Aorta (tissue), 5 donors: ENCODE data around the gene ZNF169. TPM values are rescaled to one million over a fixed set of nuclear protein-coding genes. Genes with fewer than 3 reads are reported as not detected.
"Not testable (repeated sequence)": the region's sequence is repeated elsewhere in the genome, so short reads cannot be mapped to it uniquely, and the experiment has no call there.

Source experiments
- ATAC-seq: fragments of 200-7000 bp; cut with Tn5 transposase; one replicate; pipeline ENCODE4 v1.9.1; 2022; ENCODE audit warnings: moderate library complexity; ENCODE audit not compliant: low FRiP score
- DNase-seq, 2 donors: peaks; one replicate each; pipeline ENCODE4 v3.0.0-alpha.2; 2020
- H3K27ac ChIP-seq, 2 donors: one replicate each; pipeline ENCODE4 v1.5.1; 2013; ENCODE audit warnings: low read length in 2 of 2, mild to moderate bottlenecking in 2 of 2, moderate library complexity in 2 of 2, control low read depth in 1 of 2, inconsistent platforms in 1 of 2, low read depth in 1 of 2
- H3K27me3 ChIP-seq, 2 donors: one replicate each; pipeline ENCODE4 v1.6.1; 2013; ENCODE audit warnings: control low read depth in 1 of 2, low read length in 1 of 2, mild to moderate bottlenecking in 1 of 2, moderate library complexity in 1 of 2; ENCODE audit not compliant: insufficient read depth in 2 of 2, control insufficient read depth in 1 of 2
- H3K36me3 ChIP-seq, 2 donors: one replicate each; pipeline ENCODE4 v1.6.1; 2013; ENCODE audit warnings: control low read depth in 1 of 2, low read length in 1 of 2, mild to moderate bottlenecking in 1 of 2; ENCODE audit not compliant: insufficient read depth in 2 of 2, control insufficient read depth in 1 of 2
- H3K4me1 ChIP-seq, 2 donors: one replicate each; pipeline ENCODE4 v1.6.1; 2013; ENCODE audit warnings: low read length in 2 of 2, control low read depth in 1 of 2, mild to moderate bottlenecking in 1 of 2, moderate library complexity in 1 of 2; ENCODE audit not compliant: insufficient read depth in 2 of 2, control insufficient read depth in 1 of 2
- H3K4me3 ChIP-seq, 2 donors: one replicate each; pipeline ENCODE4 v1.5.1; 2013; ENCODE audit warnings: low read length in 2 of 2, control low read depth in 1 of 2, mild to moderate bottlenecking in 1 of 2
- H3K9me3 ChIP-seq: one replicate; pipeline ENCODE4 v1.6.1; 2013; ENCODE audit warnings: mild to moderate bottlenecking, low read length; ENCODE audit not compliant: control insufficient read depth
- WGBS, 2 donors: extraction: QIAGEN DNeasy Blood & Tissue Kit; methylation state at CpG; one replicate each; pipeline ENCODE4 v1.1.7; 2013; 5-methylcytosine and 5-hydroxymethylcytosine counted together
- intact Hi-C, 2 donors: fragments of 100-400 bp; cut with DNase I; formaldehyde crosslinking; loops; one replicate each; pipeline versions ENCODE4 v1.14.2 to v1.15.0; 2022
- polyA plus RNA-seq, 2 donors: library from polyadenylated mRNA; stranded (reverse); fragments of 200-250 nt; gene quantifications; one replicate each; pipeline ENCODE4 v1.2.3, GENCODE V29; 2013
- total RNA-seq, 2 donors: library from RNA; stranded (reverse); fragmentation: NEBNext Ultra II Directional; extraction: Animal tissue kit (Norgen Biotek cat#: 25700); gene quantifications; one replicate each; pipeline ENCODE4 v1.2.1, GENCODE V29; 2021
- donor health status: healthy with polysubstance abuse.
- donor health status: Bipolar disorder and iron deficiency.
- donor health status: DM: no; HTN: no; CAD: no.
- donor health status: DM: no; HTN: no; CAD: no.
- donor health status: DM: yes; HTN: yes; CAD: no.

Gene ZNF169
- total and polyA plus RNA-seq, 4 donors: 1.1 to 13.4 (median 6.7) TPM

- intact Hi-C loops: no loop called here
- DNase-seq: no peak
- H3K27ac ChIP-seq: no peak overlapping the region
- H3K4me3 ChIP-seq: no peak overlapping the region
- no peaks in the 10 kb centered on the region for H3K36me3 ChIP-seq
- H3K4me1 ChIP-seq: no peaks in the 10 kb centered on the region
- H3K27me3 ChIP-seq: no peaks in the 10 kb centered on the region
- WGBS, 2 donors: 62 to 69% methylated on average over 3 of the region's 3 CpGs
- H3K9me3 ChIP-seq: no peaks in the 10 kb centered on the region
- no peak for ATAC-seq
Observed at GRCh38 chr9:94232428-94232827, 26.7 kb upstream of the ZNF169 start.

GRCh38 chr9:94241098-94241497 lies 18.0 kb upstream of the ZNF169 start:
- intact Hi-C loops, H3K9me3 ChIP-seq, H3K27ac ChIP-seq, H3K36me3 ChIP-seq, H3K4me3 ChIP-seq, H3K4me1 ChIP-seq, DNase-seq, ATAC-seq, H3K27me3 ChIP-seq: not testable (repeated sequence)
- WGBS, 2 donors: 92 to 98% methylated on average over 4 of the region's 4 CpGs

GRCh38 chr9:94245651-94246050 lies 13.4 kb upstream of the ZNF169 start:
- Histone ChIP-seq H3K4me1 (no peaks in the 10 kb centered on the region), H3K36me3 (no peaks in the 10 kb centered on the region), H3K27ac (no peak overlapping the region), H3K27me3 (peaks cover 0 to 2% of the 10 kb centered on the region in 2 donors), H3K9me3 (no peaks in the 10 kb centered on the region), H3K4me3 (no peak overlapping the region)
- ATAC-seq (no peak), DNase-seq (no peak)
- intact Hi-C loops: no loop called here
- WGBS, 2 donors: 54 to 64% methylated on average over 2 of the region's 2 CpGs

GRCh38 chr9:94250456-94250855 lies 8.6 kb upstream of the ZNF169 start:
- intact Hi-C loops: no loop called here
- WGBS, 2 donors: 55 to 69% methylated on average over 4 of the region's 4 CpGs

GRCh38 chr9:94256007-94256406 lies 3.1 kb upstream of the ZNF169 start:
- no peak for ATAC-seq
- Histone ChIP-seq H3K9me3 (no peaks in the 10 kb centered on the region), H3K27me3 (no peaks in the 10 kb centered on the region), H3K4me3 (no peak overlapping the region), H3K4me1 (no peaks in the 10 kb centered on the region), H3K36me3 (no peaks in the 10 kb centered on the region), H3K27ac (no peak overlapping the region)
- intact Hi-C loops: no loop called here
- no peak for DNase-seq
- 78 to 84% methylated on average over 2 of the region's 2 CpGs for WGBS, 2 donors

More at GRCh38 chr9:94250456-94250855, 8.6 kb upstream of the ZNF169 start:
- H3K27ac ChIP-seq: no peak overlapping the region
- no peaks in the 10 kb centered on the region for H3K9me3 ChIP-seq
- no peak for DNase-seq
- H3K36me3 ChIP-seq: no peaks in the 10 kb centered on the region
- no peak for ATAC-seq
- H3K27me3 ChIP-seq: peaks cover 0 to 2% of the 10 kb centered on the region in 2 donors
- H3K4me3 ChIP-seq: no peak overlapping the region
- H3K4me1 ChIP-seq: no peaks in the 10 kb centered on the region

GRCh38 chr9:94265626-94266402 lies 6.7 kb downstream of the ZNF169 start:
- H3K36me3 ChIP-seq, intact Hi-C loops, H3K4me1 ChIP-seq, ATAC-seq, DNase-seq, H3K9me3 ChIP-seq, H3K27ac ChIP-seq, H3K4me3 ChIP-seq, H3K27me3 ChIP-seq: not testable (repeated sequence)
- WGBS, 2 donors: 93 to 95% methylated on average over 3 of the region's 3 CpGs

GRCh38 chr9:94269264-94269663 lies 10.2 kb downstream of the ZNF169 start:
- no peaks in the 10 kb centered on the region for H3K27me3 ChIP-seq
- intact Hi-C loops: no loop called here
- no peaks in the 10 kb centered on the region for H3K9me3 ChIP-seq
- DNase-seq: no peak
- 69 to 72% methylated on average over 8 of the region's 8 CpGs for WGBS, 2 donors
- H3K27ac ChIP-seq: no peak overlapping the region
- no peaks in the 10 kb centered on the region for H3K36me3 ChIP-seq
- ATAC-seq: no peak
- H3K4me1 ChIP-seq: no peaks in the 10 kb centered on the region
- no peak overlapping the region for H3K4me3 ChIP-seq

- intact Hi-C loops: no loop called here
Observed at GRCh38 chr9:94270009-94270408, 10.9 kb downstream of the ZNF169 start.

GRCh38 chr9:94277029-94277428 lies 17.9 kb downstream of the ZNF169 start:
- DNase-seq, ATAC-seq, H3K27ac ChIP-seq, intact Hi-C loops, H3K27me3 ChIP-seq, H3K9me3 ChIP-seq, H3K4me3 ChIP-seq, H3K4me1 ChIP-seq, H3K36me3 ChIP-seq: not testable (repeated sequence)
- WGBS, 2 donors: 97 to 98% methylated on average over 4 of the region's 4 CpGs

More at GRCh38 chr9:94270009-94270408, 10.9 kb downstream of the ZNF169 start:
- no peak overlapping the region for H3K27ac ChIP-seq
- no peaks in the 10 kb centered on the region for H3K36me3 ChIP-seq
- DNase-seq (no peak), ATAC-seq (no peak)
- H3K4me3 ChIP-seq: no peak overlapping the region
- H3K9me3 ChIP-seq: no peaks in the 10 kb centered on the region
- H3K27me3 ChIP-seq: no peaks in the 10 kb centered on the region
- 80 to 87% methylated on average over 1 of the region's 1 CpG for WGBS, 2 donors
- no peaks in the 10 kb centered on the region for H3K4me1 ChIP-seq
